Stimulated activated CD8-positive, alpha-beta memory T cell treated with anti-CD3 and anti-CD28 coated beads, Interleukin-2, amount 100 ng/mL, for 1 hour (primary cell): ENCODE measurements around the gene CTNNA1.
"Not testable (repeated sequence)": the region's sequence is repeated elsewhere in the genome, so short reads cannot be mapped to it uniquely, and the experiment has no call there.

Experiments
- DNase-seq, 2 donors: peaks; one replicate each; pipeline ENCODE4 v3.0.0-alpha.2; 2020; ENCODE audit warnings: low read depth in 2 of 2

CTNNA1 gene

GRCh38 chr5:138898742-138899141, 145.5 kb downstream of the CTNNA1 start:
- no peak for DNase-seq

GRCh38 chr5:138900281-138900965, 147.2 kb downstream of the CTNNA1 start:
- DNase-seq = no peak

GRCh38 chr5:138901716-138902115, 148.5 kb downstream of the CTNNA1 start:
- DNase-seq = no peak

- DNase-seq = no peak
Observed at GRCh38 chr5:138903130-138903775, 150.0 kb downstream of the CTNNA1 start.

- DNase-seq = no peak
Observed at GRCh38 chr5:138905541-138905940, 152.3 kb downstream of the CTNNA1 start.

GRCh38 chr5:138909734-138910133, 156.5 kb downstream of the CTNNA1 start:
- DNase-seq = no peak

GRCh38 chr5:138910546-138911185, 157.4 kb downstream of the CTNNA1 start:
- no peak for DNase-seq

GRCh38 chr5:138911441-138911840, 158.2 kb downstream of the CTNNA1 start:
- DNase-seq = no peak

- no peak for DNase-seq
Observed at GRCh38 chr5:138912093-138912492, 158.9 kb downstream of the CTNNA1 start.

GRCh38 chr5:138913773-138914172, 160.5 kb downstream of the CTNNA1 start:
- DNase-seq = no peak

GRCh38 chr5:138914338-138914737, 161.1 kb downstream of the CTNNA1 start:
- DNase-seq = no peak

GRCh38 chr5:138918686-138919085, 165.5 kb downstream of the CTNNA1 start:
- DNase-seq = no peak

- DNase-seq = no peak
Observed at GRCh38 chr5:138920181-138920580, 167.0 kb downstream of the CTNNA1 start.

- DNase-seq = not testable (repeated sequence)
Observed at GRCh38 chr5:138921362-138921761, 168.1 kb downstream of the CTNNA1 start.

- DNase-seq = no peak
Observed at GRCh38 chr5:138922494-138922893, 169.3 kb downstream of the CTNNA1 start.

GRCh38 chr5:138925090-138925635, 171.9 kb downstream of the CTNNA1 start:
- DNase-seq = no peak

- no peak for DNase-seq
Observed at GRCh38 chr5:138926257-138926656, 173.0 kb downstream of the CTNNA1 start.

GRCh38 chr5:138926688-138927448, 173.6 kb downstream of the CTNNA1 start:
- DNase-seq = no peak

GRCh38 chr5:138927544-138927943, 174.3 kb downstream of the CTNNA1 start:
- DNase-seq = no peak

GRCh38 chr5:138927979-138928378, 174.8 kb downstream of the CTNNA1 start:
- no peak for DNase-seq

- DNase-seq = no peak
Observed at GRCh38 chr5:138929571-138929955, 176.3 kb downstream of the CTNNA1 start.
